HS-27A (cell line): ENCODE measurements around the gene BSPH1.
"Not testable (repeated sequence)": the region's sequence is repeated elsewhere in the genome, so short reads cannot be mapped to it uniquely, and the experiment has no call there.

Source experiments
- DNase-seq: peaks from one replicate; pipeline ENCODE4 v3.0.0-alpha.2; 2012; ENCODE audit warnings: low read depth, missing footprints

Gene BSPH1, protein sequence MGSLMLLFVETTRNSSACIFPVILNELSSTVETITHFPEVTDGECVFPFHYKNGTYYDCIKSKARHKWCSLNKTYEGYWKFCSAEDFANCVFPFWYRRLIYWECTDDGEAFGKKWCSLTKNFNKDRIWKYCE

GRCh38 chr19:47992070-47992469, at the start of gene BSPH1:
Gene BSPH1, minus strand, starts transcription at chr19:47992170. Its CDS starts 89 bp downstream, at chr19:47992081.
- DNase-seq = no peak

- no peak for DNase-seq
Measured at GRCh38 chr19:48036765-48037164, 44.8 kb upstream of the BSPH1 start.

GRCh38 chr19:48033604-48034003, 41.6 kb upstream of the BSPH1 start:
- DNase-seq = no peak

- no peak for DNase-seq
Measured at GRCh38 chr19:48030073-48030472, 38.1 kb upstream of the BSPH1 start.

GRCh38 chr19:48029431-48029830, 37.5 kb upstream of the BSPH1 start:
- no peak for DNase-seq

GRCh38 chr19:48025480-48025879, 33.5 kb upstream of the BSPH1 start:
- DNase-seq = no peak

DNA sequence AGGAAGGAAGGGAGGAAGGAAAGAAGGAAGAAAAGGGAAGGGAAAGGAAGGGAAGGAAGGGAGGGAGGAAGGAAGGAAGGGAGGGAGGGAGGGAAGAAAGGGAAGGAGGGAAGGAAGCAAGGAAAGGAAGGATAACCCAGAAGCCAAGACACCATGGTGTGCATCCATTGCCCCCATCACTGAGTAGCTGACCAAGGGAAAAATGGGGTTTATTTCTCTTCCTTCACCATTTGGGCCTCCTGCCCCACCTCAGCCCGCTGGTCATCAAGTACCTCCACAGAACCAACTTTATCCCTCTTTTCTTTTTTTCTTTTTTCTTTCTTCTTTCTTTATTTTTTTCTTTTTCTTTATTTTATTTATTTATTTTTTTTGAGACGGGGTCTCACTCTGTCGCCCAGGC, 31.5 kb upstream of the BSPH1 start:
- DNase-seq = no peak

GRCh38 chr19:48023011-48023410, 31.0 kb upstream of the BSPH1 start:
- no peak for DNase-seq

- no peak for DNase-seq
Measured at GRCh38 chr19:48020686-48021085, 28.7 kb upstream of the BSPH1 start.

- no peak for DNase-seq
Measured at GRCh38 chr19:48010932-48011758, 19.2 kb upstream of the BSPH1 start.

DNA sequence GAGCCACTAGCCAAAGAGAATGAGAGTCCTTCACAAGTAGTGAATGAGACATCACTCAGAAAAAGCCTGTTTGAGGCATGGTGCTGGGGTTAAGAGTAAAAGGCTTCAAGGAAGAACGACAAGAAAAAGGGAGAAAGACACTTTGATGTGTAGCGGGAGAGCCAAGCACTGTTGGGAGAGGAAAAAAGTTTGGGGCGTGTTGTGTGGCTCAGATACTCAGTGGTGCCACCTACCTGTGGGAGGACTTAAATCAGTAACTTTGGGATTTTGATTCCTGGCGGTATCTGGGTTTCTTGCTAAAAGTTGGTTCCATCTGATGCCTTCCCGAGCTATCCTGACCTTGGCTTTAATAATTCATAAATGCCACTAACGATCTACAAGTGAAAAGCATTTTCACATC, 14.8 kb upstream of the BSPH1 start:
- DNase-seq = no peak

- DNase-seq = no peak
Measured at GRCh38 chr19:48004236-48004635, 12.3 kb upstream of the BSPH1 start.

DNA sequence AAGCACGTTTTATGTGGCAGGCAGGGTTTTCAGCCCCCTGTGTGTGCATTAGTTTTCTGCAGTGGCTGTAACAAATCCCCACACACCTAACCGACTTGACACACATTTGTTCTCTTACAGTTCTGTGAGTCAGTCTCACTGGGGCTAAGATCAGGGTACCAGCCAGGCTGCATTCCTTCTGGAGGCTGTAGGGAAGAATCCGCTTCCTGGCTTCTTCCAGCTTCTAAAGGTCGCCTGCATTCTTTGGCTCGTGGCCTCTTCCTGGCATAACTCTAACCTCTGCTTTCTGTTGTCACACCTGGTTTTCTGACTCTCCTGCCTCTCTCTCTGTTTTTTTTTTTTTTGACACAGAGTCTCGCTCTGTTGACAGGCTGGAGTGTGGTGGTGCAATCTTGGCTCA, 8.9 kb upstream of the BSPH1 start:
- DNase-seq = no peak

DNA sequence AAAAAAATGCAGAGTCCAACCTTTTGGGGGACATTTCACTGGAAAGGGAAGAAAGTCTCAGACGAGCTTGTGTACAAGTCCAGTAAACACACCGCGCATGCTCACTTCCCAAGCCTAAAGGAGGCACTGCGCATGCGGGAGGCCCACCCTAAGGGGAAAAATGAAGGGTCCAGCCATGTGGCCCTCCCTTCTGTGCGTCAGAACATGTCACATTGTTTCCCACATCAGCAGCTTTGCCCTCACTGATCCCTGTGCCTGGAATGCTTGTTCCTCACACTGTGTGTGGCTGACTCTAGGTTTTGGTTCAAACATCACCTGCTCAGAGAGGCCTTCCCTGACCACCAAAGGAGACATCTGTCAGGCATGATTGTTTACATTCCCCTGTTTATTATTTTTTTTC, 6.8 kb upstream of the BSPH1 start:
- DNase-seq = no peak

- no peak for DNase-seq
Measured at GRCh38 chr19:47996230-47996727, 4.3 kb upstream of the BSPH1 start.

DNA sequence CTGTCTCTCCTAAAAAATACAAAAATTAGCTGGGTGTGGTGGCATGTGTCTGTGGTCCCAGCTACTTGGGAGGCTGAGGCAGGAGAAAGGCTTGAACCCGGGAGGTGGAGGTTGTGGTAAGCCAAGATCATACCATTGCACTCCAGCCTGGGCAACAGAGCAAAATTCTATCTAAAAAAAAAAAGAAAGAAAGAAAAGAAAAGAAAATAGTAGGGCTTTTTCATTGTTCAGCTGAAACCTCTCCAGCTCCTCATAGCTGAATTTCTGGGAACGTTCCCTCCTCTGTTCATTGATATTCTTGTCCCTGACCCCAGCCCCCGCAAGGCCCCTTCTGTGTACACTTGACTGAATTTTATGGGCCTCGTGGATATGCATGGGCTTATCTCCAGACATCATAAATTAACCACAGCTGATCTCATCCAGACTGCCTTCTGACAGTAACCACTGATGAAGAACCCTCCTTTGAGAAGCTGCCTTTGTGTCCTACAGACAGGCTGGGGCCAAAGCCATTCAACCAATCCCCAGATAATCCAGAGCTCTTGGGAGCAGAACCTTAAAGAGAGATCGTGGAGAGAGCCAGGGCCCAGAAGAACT, 2.3 kb upstream of the BSPH1 start, which contains the start of gene ELSPBP1:
TSS of gene ELSPBP1 (plus strand) at position 424 of the 594 bp plus-strand sequence. CDS start 14,036 bp downstream, outside the sequence.
- DNase-seq = no peak

GRCh38 chr19:47991191-47991808, 670 bp downstream of the BSPH1 start:
- DNase-seq = no peak

- no peak for DNase-seq
Measured at GRCh38 chr19:47973529-47973928, 18.4 kb downstream of the BSPH1 start.

- not testable (repeated sequence) for DNase-seq
Measured at GRCh38 chr19:47955936-47956335, 36.0 kb downstream of the BSPH1 start.

DNA sequence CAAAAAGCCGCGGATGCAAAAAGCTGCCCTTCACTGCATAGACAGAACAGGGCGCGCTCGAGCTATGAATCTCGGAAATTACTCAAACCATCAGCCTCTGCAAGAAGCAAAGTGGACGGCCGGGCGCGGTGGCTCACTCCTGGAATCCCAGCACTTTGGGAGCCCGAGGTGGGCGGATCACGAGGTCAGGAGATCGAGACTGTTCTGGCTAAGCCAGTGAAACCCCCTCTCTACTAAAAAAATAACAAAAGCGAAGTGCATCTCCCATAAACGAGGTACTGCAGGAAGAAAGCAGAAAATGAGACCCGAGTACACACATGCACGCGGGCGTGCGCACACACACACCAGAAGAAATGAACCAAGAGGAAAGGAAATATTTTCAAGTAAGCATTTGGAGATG, 39.8 kb downstream of the BSPH1 start:
- DNase-seq = not testable (repeated sequence)

GRCh38 chr19:47949852-47950521, 42.0 kb downstream of the BSPH1 start:
- DNase-seq = not testable (repeated sequence)

DNA sequence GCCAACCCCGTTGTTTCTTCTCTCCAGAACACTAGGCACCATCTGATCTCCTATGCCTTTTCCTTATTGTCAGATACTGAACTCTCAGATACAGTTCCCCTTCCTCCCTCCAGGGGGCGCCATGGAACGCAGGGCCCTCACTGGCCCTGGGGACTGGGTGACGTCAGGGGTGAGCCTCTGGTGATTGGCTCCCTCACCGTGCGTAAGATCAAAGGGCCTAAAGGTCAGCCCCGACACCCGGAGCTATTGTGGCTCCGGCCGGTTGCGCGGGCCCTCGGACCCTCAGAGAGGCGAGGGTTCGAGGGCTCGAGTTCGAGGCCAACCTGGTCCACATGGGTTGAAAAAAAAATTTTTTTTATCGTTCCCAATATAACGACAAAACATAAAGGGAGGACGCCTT, 63.4 kb downstream of the BSPH1 start:
- not testable (repeated sequence) for DNase-seq
